ENCODE data around the gene SH2D6.

SH2D6 gene

GRCh38 chr2:85435981-85436835, 17.7 kb downstream of the SH2D6 start:
- Histone ChIP-seq H3K9me3 (ENCODE audit: control insufficient read depth, insufficient read depth, low read depth, low read length) (no peaks in the 10 kb centered on the region), H3K27ac (ENCODE audit: extremely low read depth, low read depth, low read length) (peak overlapping the region; percentile 84; the same call in 1 of the 2 replicates), H3K4me3 (ENCODE audit: low read depth, low read length) (no peak overlapping the region), H3K4me1 (ENCODE audit: control insufficient read depth, insufficient read depth, low read length) (peaks cover 6% of the 10 kb centered on the region), H3K36me3 (ENCODE audit: control insufficient read depth in 2 of 2, insufficient read depth in 1 of 2, low read length in 2 of 2) (no peaks in the 10 kb centered on the region)
- CTCF ChIA-PET, result interaction anchor here (1.1 kb wide), 1 partner anchor 55 kb away, joined by 3 read pairs; no protein-coding TSS in a partner anchor
- TF ChIP-seq ZBTB10 (tag by site-specific recombination; IDR thresholded peaks at IDR 0.05) (no peak), CTCF (tag by site-specific recombination; IDR thresholded peaks at IDR 0.05) (peak; percentile 42; the same call in 1 of the 2 replicates), ZNF488 (tag by site-specific recombination; IDR thresholded peaks at IDR 0.05) (no peak), ZNF639 (tag by site-specific recombination; IDR thresholded peaks at IDR 0.05) (no peak), SP2 (tag by site-specific recombination; IDR thresholded peaks at IDR 0.05) (0 out of 2 replicates have a peak, but pooled peaks have one; percentile 19), ZNF404 (tag by site-specific recombination; IDR thresholded peaks at IDR 0.05) (no peak), ZNF211 (tag by site-specific recombination; IDR thresholded peaks at IDR 0.05; ENCODE audit: low read depth) (no peak), ZNF169 (tag by site-specific recombination; IDR thresholded peaks at IDR 0.05) (no peak), ZNF701 (tag by site-specific recombination; IDR thresholded peaks at IDR 0.05) (no peak), ZNF529 (tag by site-specific recombination; IDR thresholded peaks at IDR 0.05; ENCODE audit: insufficient replicate concordance) (peak; percentile 18), ZNF24 (tag by site-specific recombination; IDR thresholded peaks at IDR 0.05) (no peak), ZNF549 (tag by site-specific recombination; IDR thresholded peaks at IDR 0.05) (no peak), ZBTB44 (tag by site-specific recombination; IDR thresholded peaks at IDR 0.05) (no peak), ZIC2 (tag by site-specific recombination; IDR thresholded peaks at IDR 0.05) (no peak), HOXA7 (CRISPR knock-in tag; IDR thresholded peaks at IDR 0.05; ENCODE audit: borderline replicate concordance) (no peak), ZNF555 (tag by site-specific recombination; conservative IDR thresholded peaks at IDR 0.05) (no peak), ZFP41 (tag by site-specific recombination; IDR thresholded peaks at IDR 0.05; ENCODE audit: borderline replicate concordance) (no peak), ZNF580 (tag by site-specific recombination; IDR thresholded peaks at IDR 0.05) (no peak), ZNF292 (tag by site-specific recombination; IDR thresholded peaks at IDR 0.05; ENCODE audit: borderline replicate concordance, low read depth) (no peak), ZNF37A (tag by site-specific recombination; IDR thresholded peaks at IDR 0.05) (no peak), ZSCAN5A (tag by site-specific recombination; IDR thresholded peaks at IDR 0.05) (no peak)
- POLR2A ChIA-PET, result interaction anchor here (0.6 to 3.0 kb wide), 3 partner anchors 103 to 110 kb away, joined by 3 to 25 read pairs (median 4); partner anchors contain the start of gene MAT2A

Measured in HEK293 (cell line).